Heart right ventricle (tissue), 16 donors: Measurements from ENCODE around the gene LCE2B. TPM values are rescaled to one million over a fixed set of nuclear protein-coding genes. Genes with fewer than 3 reads are reported as not detected.

Experiments used
- ATAC-seq, 8 donors: fragments of 200-7000 bp; cut with Tn5 transposase; one replicate each; pipeline ENCODE4 v1.9.1; 2020; ENCODE audit warnings: mild to moderate bottlenecking in 8 of 8, moderate library complexity in 8 of 8, moderate number of reproducible peaks in 1 of 8
- DNase-seq, 2 donors: peaks; one replicate each; pipeline ENCODE4 v3.0.0-alpha.2; 2020
- H3K27ac ChIP-seq, 10 donors: fragments of 200-600 bp; sonication (generic) in 2 of 10; one replicate each; pipeline versions ENCODE4 v1.5.0 to v1.8.0; 2020 to 2022; ENCODE audit warnings: mild to moderate bottlenecking in 3 of 10
- H3K27me3 ChIP-seq, 7 donors: fragments of 200-600 bp; one replicate each; pipeline ENCODE4 v1.8.0; 2021 to 2022; ENCODE audit warnings: mild to moderate bottlenecking in 2 of 7
- H3K36me3 ChIP-seq, 9 donors: fragments of 200-600 bp; sonication (generic) in 1 of 9; one replicate each; pipeline versions ENCODE4 v1.5.0 to v1.8.0; 2020 to 2022; ENCODE audit warnings: mild to moderate bottlenecking in 2 of 9
- H3K4me1 ChIP-seq, 9 donors: fragments of 200-600 bp; sonication (generic) in 1 of 9; one replicate each; pipeline versions ENCODE4 v1.5.0 to v1.8.0; 2020 to 2022; ENCODE audit warnings: mild to moderate bottlenecking in 4 of 9
- H3K4me3 ChIP-seq, 10 donors: fragments of 200-600 bp; sonication (generic) in 2 of 10; one replicate each; pipeline versions ENCODE4 v1.5.0 to v1.8.0; 2020 to 2022; ENCODE audit warnings: mild to moderate bottlenecking in 7 of 10, moderate library complexity in 2 of 10
- H3K9me3 ChIP-seq, 11 donors: fragments of 200-600 bp in 10 of 11; sonication (generic) in 2 of 11; one replicate each; pipeline versions ENCODE4 v1.5.0 to v1.8.0; 2013 to 2022; ENCODE audit warnings: mild to moderate bottlenecking in 2 of 11, control low read depth in 1 of 11, moderate library complexity in 1 of 11
- WGBS, 2 donors: extraction: QIAGEN DNeasy Blood & Tissue Kit; methylation state at CpG; one replicate each; pipeline ENCODE4 v1.1.7; 2013; ENCODE audit warnings: inconsistent platforms in 1 of 2; 5-methylcytosine and 5-hydroxymethylcytosine counted together
- intact Hi-C, 10 donors: fragments of 100-400 bp; cut with DNase I; formaldehyde crosslinking; loops; one replicate each; pipeline versions ENCODE4 v1.11.1 to v1.14.2; 2022
- polyA plus RNA-seq, 2 donors: library from polyadenylated mRNA; stranded (reverse); fragments of 200-250 nt; gene quantifications; one replicate each; pipeline ENCODE4 v1.2.3, GENCODE V29; 2013
- total RNA-seq, 10 donors: library from RNA; stranded (reverse); fragmentation: NEBNext Ultra II Directional in 3 of 10; extraction: Animal tissue kit (Norgen Biotek cat#: 25700) in 3 of 10; gene quantifications; one replicate each; pipeline versions ENCODE4 v1.2.1 to v1.2.4, GENCODE V29; 2021 to 2023
- TF ChIP-seq, protein P1 (sequence below), 9 donors: fragments of 200-600 bp; sonication (generic) in 2 of 9; IDR thresholded peaks; one replicate each; pipeline versions ENCODE4 v1.5.0 to v1.8.0; 2021 to 2022; ENCODE audit warnings: antibody characterized with exemption in 9 of 9, mild to moderate bottlenecking in 5 of 9, moderate library complexity in 1 of 9
- donor health status: Arrhythmogenic right ventricular cardiomyopathy.
- donor health status: ischemic (EF 13 %, LVEDD 7.1; RV severe dilation, severe dysfunction).
- donor health status: healthy with polysubstance abuse.
- donor health status: DM: no; HTN: yes; CAD: no.
- donor health status: DM: no; HTN: no; CAD: no.
- donor health status: ischemic (EF 25% LVEDD 6.9; RV normal size, moderate dysfunction).
- donor health status: ischemic (EF 25% LVEDD 5.7; RV mildly dilated, moderate dysfunction).
- donor health status: healthy.
- donor health status: DM: yes; HTN: yes; CAD: no.
- donor health status: Ischemic cardiomyopathy.
- donor health status: ischemic (EF 35%, LVEDD 5.7; RV mildly dilated, moderate dysfunction).
- donor health status: nonischemic (EF 11% LVEDD 7.7; RV severe dilation, severe dysfunction).
- donor health status: DM: yes; HTN: yes; CAD: no.
- donor health status: PGD.
- donor health status: ischemic (EF 29% LVEDD 5.4; RV normal size, mild dysfunction).
- donor health status: nonischemic (EF 23%, LVEDD 6.1; RV moderate dilation, normal function).

LCE2B gene
- total and polyA plus RNA-seq, 12 donors = not detected

GRCh38 chr1:152728986-152729385 lies 43.1 kb downstream of the LCE2B start:
- intact Hi-C loops = no loop called here
- Histone ChIP-seq H3K36me3 (no peaks in the 10 kb centered on the region), H3K4me1 (no peaks in the 10 kb centered on the region), H3K4me3 (no peak overlapping the region), H3K27ac (no peak overlapping the region), H3K9me3 (no peaks in the 10 kb centered on the region), H3K27me3 (peaks cover 0 to 11% (median 0%) of the 10 kb centered on the region in 7 donors)
- DNase-seq (no peak), ATAC-seq (no peak)
- WGBS, 2 donors = 82 to 85% methylated on average over 1 of the region's 1 CpG
- TF ChIP-seq, protein P1, sequence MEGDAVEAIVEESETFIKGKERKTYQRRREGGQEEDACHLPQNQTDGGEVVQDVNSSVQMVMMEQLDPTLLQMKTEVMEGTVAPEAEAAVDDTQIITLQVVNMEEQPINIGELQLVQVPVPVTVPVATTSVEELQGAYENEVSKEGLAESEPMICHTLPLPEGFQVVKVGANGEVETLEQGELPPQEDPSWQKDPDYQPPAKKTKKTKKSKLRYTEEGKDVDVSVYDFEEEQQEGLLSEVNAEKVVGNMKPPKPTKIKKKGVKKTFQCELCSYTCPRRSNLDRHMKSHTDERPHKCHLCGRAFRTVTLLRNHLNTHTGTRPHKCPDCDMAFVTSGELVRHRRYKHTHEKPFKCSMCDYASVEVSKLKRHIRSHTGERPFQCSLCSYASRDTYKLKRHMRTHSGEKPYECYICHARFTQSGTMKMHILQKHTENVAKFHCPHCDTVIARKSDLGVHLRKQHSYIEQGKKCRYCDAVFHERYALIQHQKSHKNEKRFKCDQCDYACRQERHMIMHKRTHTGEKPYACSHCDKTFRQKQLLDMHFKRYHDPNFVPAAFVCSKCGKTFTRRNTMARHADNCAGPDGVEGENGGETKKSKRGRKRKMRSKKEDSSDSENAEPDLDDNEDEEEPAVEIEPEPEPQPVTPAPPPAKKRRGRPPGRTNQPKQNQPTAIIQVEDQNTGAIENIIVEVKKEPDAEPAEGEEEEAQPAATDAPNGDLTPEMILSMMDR (IDR thresholded peaks at IDR 0.05) = no peak

GRCh38 chr1:152735648-152736047 lies 49.7 kb downstream of the LCE2B start:
- TF ChIP-seq, protein P1 (IDR thresholded peaks at IDR 0.05) = no peak
- intact Hi-C loops = no loop called here
- 16 to 24% methylated on average over 1 of the region's 1 CpG for WGBS, 2 donors
- H3K27ac ChIP-seq = no peak overlapping the region
- H3K27me3 ChIP-seq = peaks cover 0 to 13% (median 3%) of the 10 kb centered on the region in 7 donors
- DNase-seq (no peak), ATAC-seq (no peak)
- H3K9me3 ChIP-seq = peaks cover 0 to 2% (median 0%) of the 10 kb centered on the region in 11 donors
- H3K4me1 ChIP-seq = no peaks in the 10 kb centered on the region
- no peaks in the 10 kb centered on the region for H3K36me3 ChIP-seq
- H3K4me3 ChIP-seq = no peak overlapping the region

Other genes with a start within 250 kb of the LCE2B start
- not detected for gene LCE5A, start 175.3 kb upstream of the LCE2B start, total RNA-seq
- under 1 TPM in 1 of 2 donors, not detected in 1; 0.07 TPM for gene LCE5A, start 175.3 kb upstream of the LCE2B start, polyA plus RNA-seq
- gene CRCT1, start 171.6 kb upstream of the LCE2B start, total RNA-seq = not detected
- gene CRCT1, start 171.6 kb upstream of the LCE2B start, polyA plus RNA-seq = under 1 TPM in 1 of 2 donors, not detected in 1; 0.10 TPM
- gene LCE3E, start 119.3 kb upstream of the LCE2B start, total RNA-seq = not detected
- gene LCE3E, start 119.3 kb upstream of the LCE2B start, polyA plus RNA-seq = not detected
- gene LCE3D, start 105.6 kb upstream of the LCE2B start, total RNA-seq = not detected
- not detected for gene LCE3D, start 105.6 kb upstream of the LCE2B start, polyA plus RNA-seq
- not detected for gene LCE3C, start 85.9 kb upstream of the LCE2B start, total RNA-seq
- not detected for gene LCE3C, start 85.9 kb upstream of the LCE2B start, polyA plus RNA-seq
- not detected for gene LCE3B, start 72.3 kb upstream of the LCE2B start, total RNA-seq
- gene LCE3B, start 72.3 kb upstream of the LCE2B start, polyA plus RNA-seq = not detected
- not detected for gene LCE3A, start 63.0 kb upstream of the LCE2B start, total RNA-seq
- gene LCE3A, start 63.0 kb upstream of the LCE2B start, polyA plus RNA-seq = not detected
- gene LCE2D, start 22.7 kb upstream of the LCE2B start, total RNA-seq = not detected
- not detected for gene LCE2D, start 22.7 kb upstream of the LCE2B start, polyA plus RNA-seq
- gene LCE2C, start 10.8 kb upstream of the LCE2B start, total RNA-seq = not detected
- not detected for gene LCE2C, start 10.8 kb upstream of the LCE2B start, polyA plus RNA-seq
- gene LCE2A, start 12.2 kb downstream of the LCE2B start, total RNA-seq = not detected
- gene LCE2A, start 12.2 kb downstream of the LCE2B start, polyA plus RNA-seq = not detected
- gene LCE4A, start 22.0 kb downstream of the LCE2B start, total RNA-seq = not detected
- gene LCE4A, start 22.0 kb downstream of the LCE2B start, polyA plus RNA-seq = not detected
- not detected for gene KPRP, start 71.9 kb downstream of the LCE2B start, total RNA-seq
- gene KPRP, start 71.9 kb downstream of the LCE2B start, polyA plus RNA-seq = not detected
- gene LCE1F, start 89.0 kb downstream of the LCE2B start, total RNA-seq = not detected
- gene LCE1F, start 89.0 kb downstream of the LCE2B start, polyA plus RNA-seq = not detected
- gene LCE1E, start 100.1 kb downstream of the LCE2B start, total RNA-seq = not detected
- not detected for gene LCE1E, start 100.1 kb downstream of the LCE2B start, polyA plus RNA-seq
- gene LCE1D, start 110.6 kb downstream of the LCE2B start, total RNA-seq = not detected
- gene LCE1D, start 110.6 kb downstream of the LCE2B start, polyA plus RNA-seq = not detected
- gene LCE1C, start 120.5 kb downstream of the LCE2B start, total RNA-seq = not detected
- not detected for gene LCE1C, start 120.5 kb downstream of the LCE2B start, polyA plus RNA-seq
- gene LCE1B, start 125.8 kb downstream of the LCE2B start, total RNA-seq = not detected
- not detected for gene LCE1B, start 125.8 kb downstream of the LCE2B start, polyA plus RNA-seq
- gene LCE1A, start 141.3 kb downstream of the LCE2B start, total RNA-seq = not detected
- gene LCE1A, start 141.3 kb downstream of the LCE2B start, polyA plus RNA-seq = not detected
- gene LCE6A, start 156.7 kb downstream of the LCE2B start, total RNA-seq = not detected
- gene LCE6A, start 156.7 kb downstream of the LCE2B start, polyA plus RNA-seq = not detected
- not detected for gene LCE7A, start 173.9 kb downstream of the LCE2B start, total RNA-seq
- gene LCE7A, start 173.9 kb downstream of the LCE2B start, polyA plus RNA-seq = not detected
- not detected for gene SMCP, start 192.2 kb downstream of the LCE2B start, total RNA-seq
- gene SMCP, start 192.2 kb downstream of the LCE2B start, polyA plus RNA-seq = not detected
- not detected for gene IVL, start 222.4 kb downstream of the LCE2B start, total RNA-seq
- under 1 TPM in 1 of 2 donors, not detected in 1; 0.06 TPM for gene IVL, start 222.4 kb downstream of the LCE2B start, polyA plus RNA-seq